HG03442 (cell line): ENCODE data around the gene PTHLH.

ENCODE experiments used
- ATAC-seq: cut with Tn5 transposase; IDR thresholded peaks from one replicate; pipeline ENCODE4 v1.9.1; 2021; ENCODE audit warnings: mild to moderate bottlenecking, moderate library complexity; ENCODE audit not compliant: unreplicated experiment

Gene PTHLH

GRCh38 chr12:27972721-27973120 lies at the start of gene PTHLH:
Gene PTHLH (minus strand): TSS chr12:27972733. CDS start chr12:27969494, 3,239 bp downstream.
- ATAC-seq: no peak

GRCh38 chr12:28021704-28022103 lies 49.2 kb upstream of the PTHLH start:
- ATAC-seq: no peak

- ATAC-seq: no peak
These were observed 45.3 kb upstream of the PTHLH start for GRCh38 chr12:28017873-28018255.

- ATAC-seq: no peak
These were observed 44.8 kb upstream of the PTHLH start for GRCh38 chr12:28017126-28017872.

- no peak for ATAC-seq
These were observed 42.6 kb upstream of the PTHLH start for GRCh38 chr12:28015165-28015564.

GRCh38 chr12:28014196-28014595 lies 41.7 kb upstream of the PTHLH start:
- ATAC-seq: no peak

GRCh38 chr12:28012333-28012918 lies 39.9 kb upstream of the PTHLH start:
- no peak for ATAC-seq

- no peak for ATAC-seq
These were observed 37.5 kb upstream of the PTHLH start for GRCh38 chr12:28010036-28010435.

GRCh38 chr12:27999970-28000369 lies 27.4 kb upstream of the PTHLH start:
- ATAC-seq: no peak

GRCh38 chr12:27999521-27999920 lies 27.0 kb upstream of the PTHLH start:
- no peak for ATAC-seq

- no peak for ATAC-seq
These were observed 26.1 kb upstream of the PTHLH start for GRCh38 chr12:27998658-27999057.

- ATAC-seq: no peak
These were observed 25.6 kb upstream of the PTHLH start for GRCh38 chr12:27998170-27998569.

- no peak for ATAC-seq
These were observed 24.2 kb upstream of the PTHLH start for GRCh38 chr12:27996761-27997160.

GRCh38 chr12:27995406-27995805 lies 22.9 kb upstream of the PTHLH start:
- ATAC-seq: no peak

- no peak for ATAC-seq
These were observed 16.2 kb upstream of the PTHLH start for GRCh38 chr12:27988594-27989233.

GRCh38 chr12:27987331-27987730 lies 14.8 kb upstream of the PTHLH start:
- ATAC-seq: no peak

- no peak for ATAC-seq
These were observed 11.7 kb upstream of the PTHLH start for GRCh38 chr12:27984275-27984674.

- no peak for ATAC-seq
These were observed 10.4 kb upstream of the PTHLH start for GRCh38 chr12:27982951-27983350.

- no peak for ATAC-seq
These were observed 9.9 kb upstream of the PTHLH start for GRCh38 chr12:27982385-27982784.

GRCh38 chr12:27981874-27982273 lies 9.3 kb upstream of the PTHLH start:
- no peak for ATAC-seq

GRCh38 chr12:27979145-27979544 lies 6.6 kb upstream of the PTHLH start:
- no peak for ATAC-seq
